Measurements from ENCODE around the gene TMEM92. TPM values are rescaled to one million over a fixed set of nuclear protein-coding genes. Genes with fewer than 3 reads are reported as not detected.
"Not testable (repeated sequence)": the region's sequence is repeated elsewhere in the genome, so short reads cannot be mapped to it uniquely, and the experiment has no call there.

TMEM92 gene
- total RNA-seq, 1 donor from 2014 or later: not detected

DNA sequence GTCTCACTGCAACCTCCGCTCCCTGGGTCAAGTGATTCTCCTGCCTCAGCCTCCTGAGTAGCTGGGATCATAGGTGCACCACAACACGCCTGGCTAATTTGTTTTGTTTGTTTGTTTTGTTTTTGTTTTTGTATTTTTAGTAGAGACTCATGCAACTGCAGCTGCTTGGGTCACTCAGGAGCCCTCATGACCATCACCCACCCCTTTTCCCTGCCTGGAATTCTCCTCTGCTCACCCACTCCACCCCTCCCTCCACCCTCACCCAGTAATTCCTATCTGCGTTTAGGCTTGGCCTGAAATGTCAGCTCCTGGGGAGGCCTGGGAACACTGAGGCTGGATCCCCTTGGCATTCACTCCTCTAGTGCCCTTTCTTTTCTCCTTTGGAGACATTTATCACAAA lies 25.5 kb downstream of the TMEM92 start:
- intact Hi-C loops (cut with micrococcal nuclease): loop anchor here (10.0 kb wide), 1 partner anchor 435 kb away; no protein-coding TSS in a partner anchor
- H3K27ac Mint-ChIP-seq: no peak overlapping the region
- no peaks in the 10 kb centered on the region for H3K4me1 Mint-ChIP-seq
- ChIA-PET CTCF (interaction anchor here (0.7 kb wide), 1 partner anchor 99 kb away, joined by 3 read pairs; no protein-coding TSS in a partner anchor), POLR2A (no interaction called here)
- no peak for ATAC-seq (ENCODE audit: low read depth)
- H3K36me3 Mint-ChIP-seq (ENCODE audit: low read depth): no peaks in the 10 kb centered on the region
- TF ChIP-seq, protein P1, sequence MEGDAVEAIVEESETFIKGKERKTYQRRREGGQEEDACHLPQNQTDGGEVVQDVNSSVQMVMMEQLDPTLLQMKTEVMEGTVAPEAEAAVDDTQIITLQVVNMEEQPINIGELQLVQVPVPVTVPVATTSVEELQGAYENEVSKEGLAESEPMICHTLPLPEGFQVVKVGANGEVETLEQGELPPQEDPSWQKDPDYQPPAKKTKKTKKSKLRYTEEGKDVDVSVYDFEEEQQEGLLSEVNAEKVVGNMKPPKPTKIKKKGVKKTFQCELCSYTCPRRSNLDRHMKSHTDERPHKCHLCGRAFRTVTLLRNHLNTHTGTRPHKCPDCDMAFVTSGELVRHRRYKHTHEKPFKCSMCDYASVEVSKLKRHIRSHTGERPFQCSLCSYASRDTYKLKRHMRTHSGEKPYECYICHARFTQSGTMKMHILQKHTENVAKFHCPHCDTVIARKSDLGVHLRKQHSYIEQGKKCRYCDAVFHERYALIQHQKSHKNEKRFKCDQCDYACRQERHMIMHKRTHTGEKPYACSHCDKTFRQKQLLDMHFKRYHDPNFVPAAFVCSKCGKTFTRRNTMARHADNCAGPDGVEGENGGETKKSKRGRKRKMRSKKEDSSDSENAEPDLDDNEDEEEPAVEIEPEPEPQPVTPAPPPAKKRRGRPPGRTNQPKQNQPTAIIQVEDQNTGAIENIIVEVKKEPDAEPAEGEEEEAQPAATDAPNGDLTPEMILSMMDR (IDR thresholded peaks at IDR 0.05): no peak
- no peaks in the 10 kb centered on the region for H3K9me3 Mint-ChIP-seq
- H3K4me3 Mint-ChIP-seq: no peak overlapping the region
- H3K27me3 Mint-ChIP-seq: peaks cover 11% of the 10 kb centered on the region
- no peak for DNase-seq

DNA sequence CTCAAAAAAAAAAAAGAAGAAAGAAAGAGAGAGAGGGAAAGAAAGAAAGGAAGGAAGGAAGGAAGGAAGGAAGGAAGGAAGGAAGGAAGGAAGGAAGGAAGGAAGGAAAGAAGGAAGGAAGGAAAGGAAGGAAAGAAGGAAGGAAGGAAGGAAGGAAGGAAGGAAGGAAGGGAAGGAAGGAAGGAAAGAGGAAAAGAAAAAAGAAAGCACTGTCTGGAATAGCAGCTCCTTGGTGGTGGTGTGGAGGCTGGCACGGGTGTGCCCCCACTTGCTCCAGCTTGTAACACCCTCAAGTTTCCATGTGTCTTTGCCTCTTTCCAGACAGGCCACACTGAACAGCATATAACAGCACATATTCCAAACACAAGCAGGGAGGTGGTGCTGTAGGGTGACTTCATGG lies 26.6 kb downstream of the TMEM92 start:
- ATAC-seq (ENCODE audit: low read depth); H3K4me1 Mint-ChIP-seq; H3K4me3 Mint-ChIP-seq; DNase-seq; H3K27ac Mint-ChIP-seq; POLR2A ChIA-PET; H3K36me3 Mint-ChIP-seq (ENCODE audit: low read depth); H3K27me3 Mint-ChIP-seq; CTCF ChIA-PET; H3K9me3 Mint-ChIP-seq; intact Hi-C loops (cut with micrococcal nuclease): not testable (repeated sequence)

DNA sequence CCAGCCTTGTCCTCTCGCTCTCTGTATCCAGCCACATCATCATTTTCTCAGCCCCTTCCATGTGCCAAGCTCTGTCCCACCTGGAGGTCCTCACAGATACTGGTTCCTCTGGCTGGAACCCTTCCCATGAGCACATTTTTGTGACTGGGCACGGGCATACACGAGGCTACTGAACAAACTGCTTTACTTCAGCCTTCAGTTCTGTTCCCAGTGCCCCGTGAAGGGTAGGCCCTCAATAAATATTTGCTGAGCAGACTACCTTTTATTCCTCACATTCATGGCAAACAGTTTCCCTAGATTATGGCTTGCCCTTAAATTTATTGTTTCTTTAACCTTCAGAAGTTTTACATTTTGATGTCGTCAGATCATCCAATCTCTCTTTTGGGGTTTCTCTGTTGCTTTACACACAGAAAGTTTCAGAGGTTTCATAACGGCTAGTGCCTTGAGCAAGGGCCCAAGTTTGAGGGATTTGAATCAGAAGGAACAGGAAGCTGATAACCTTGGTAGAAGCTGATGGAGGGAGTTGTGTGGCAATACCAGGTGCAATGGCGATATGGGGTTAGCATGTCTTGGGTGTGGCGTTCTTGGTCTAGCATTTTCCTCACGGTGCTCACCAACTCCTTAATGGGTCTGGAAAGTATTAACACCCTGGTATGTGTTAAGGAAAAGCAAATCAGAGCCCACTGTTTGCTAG lies 27.8 kb downstream of the TMEM92 start:
- Mint-ChIP-seq H3K36me3 (ENCODE audit: low read depth) (no peaks in the 10 kb centered on the region), H3K9me3 (no peaks in the 10 kb centered on the region), H3K27me3 (peaks cover 9% of the 10 kb centered on the region), H3K4me3 (no peak overlapping the region), H3K27ac (no peak overlapping the region), H3K4me1 (no peaks in the 10 kb centered on the region)
- POLR2A ChIA-PET: no interaction called here
- CTCF ChIA-PET: no interaction called here
- intact Hi-C loops (cut with micrococcal nuclease): no loop called here
- DNase-seq (no peak), ATAC-seq (ENCODE audit: low read depth) (no peak)
- TF ChIP-seq, protein P1 (IDR thresholded peaks at IDR 0.05): no peak

DNA sequence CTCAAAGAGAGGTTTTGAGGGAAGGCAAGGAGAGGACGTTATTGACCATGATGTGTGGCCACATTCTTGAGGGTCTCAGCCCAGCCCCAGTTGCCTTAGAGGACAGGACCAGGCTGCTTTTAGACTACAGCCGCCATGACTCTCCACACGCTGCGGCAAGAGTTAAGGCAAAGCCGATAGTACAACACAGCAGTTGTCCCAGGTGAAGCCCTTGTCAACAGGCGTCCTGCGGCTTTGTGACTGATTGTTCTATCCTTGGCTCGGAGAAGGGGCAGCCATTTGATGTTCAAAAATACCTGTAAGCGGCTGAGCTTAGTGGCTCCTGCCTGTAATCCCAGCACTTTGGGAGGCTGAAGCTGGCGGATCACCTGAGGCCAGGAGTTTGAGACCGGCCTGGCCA lies 28.8 kb downstream of the TMEM92 start:
- intact Hi-C loops (cut with micrococcal nuclease): no loop called here
- DNase-seq (no peak), ATAC-seq (ENCODE audit: low read depth) (no peak)
- ChIA-PET POLR2A (no interaction called here), CTCF (no interaction called here)
- Mint-ChIP-seq H3K9me3 (no peaks in the 10 kb centered on the region), H3K4me3 (no peak overlapping the region), H3K27me3 (peaks cover 9% of the 10 kb centered on the region), H3K4me1 (no peaks in the 10 kb centered on the region), H3K27ac (no peak overlapping the region), H3K36me3 (ENCODE audit: low read depth) (no peaks in the 10 kb centered on the region)
- TF ChIP-seq, protein P1 (IDR thresholded peaks at IDR 0.05): no peak

DNA sequence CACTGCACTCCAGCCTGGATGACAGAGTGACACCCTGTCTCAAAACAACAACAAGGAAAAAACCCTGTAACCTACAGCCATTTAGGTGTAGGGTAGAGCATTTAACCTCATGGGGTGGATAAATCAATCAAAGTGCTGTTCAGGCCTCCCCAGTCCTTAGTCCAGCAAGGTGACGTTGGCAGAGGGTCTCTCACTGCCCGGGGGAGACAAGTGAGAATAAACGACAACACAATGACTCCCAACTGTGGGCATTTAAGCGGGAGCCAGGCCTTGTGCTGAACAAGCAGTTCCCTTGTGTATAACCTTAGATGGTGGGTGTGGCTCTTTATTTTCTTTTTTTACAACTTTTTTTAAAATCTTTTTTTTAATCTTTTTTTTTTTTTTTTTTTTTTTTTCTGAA lies 29.3 kb downstream of the TMEM92 start:
- ATAC-seq (ENCODE audit: low read depth) (no peak), DNase-seq (no peak)
- no peaks in the 10 kb centered on the region for H3K9me3 Mint-ChIP-seq
- intact Hi-C loops (cut with micrococcal nuclease): no loop called here
- H3K4me1 Mint-ChIP-seq: no peaks in the 10 kb centered on the region
- peaks cover 9% of the 10 kb centered on the region for H3K27me3 Mint-ChIP-seq
- no peak overlapping the region for H3K27ac Mint-ChIP-seq
- ChIA-PET POLR2A (no interaction called here), CTCF (no interaction called here)
- H3K4me3 Mint-ChIP-seq: no peak overlapping the region
- no peaks in the 10 kb centered on the region for H3K36me3 Mint-ChIP-seq (ENCODE audit: low read depth)
- TF ChIP-seq, protein P1 (IDR thresholded peaks at IDR 0.05): no peak

Measured in activated B cell treated with CpG ODN at 0.5 μM for 24 hours (primary cell).